ENCODE measurements around the gene SPDYE17. TPM values are rescaled to one million over a fixed set of nuclear protein-coding genes. Genes with fewer than 3 reads are reported as not detected.
"Not testable (repeated sequence)": the region's sequence is repeated elsewhere in the genome, so short reads cannot be mapped to it uniquely, and the experiment has no call there.

SPDYE17 gene, protein sequence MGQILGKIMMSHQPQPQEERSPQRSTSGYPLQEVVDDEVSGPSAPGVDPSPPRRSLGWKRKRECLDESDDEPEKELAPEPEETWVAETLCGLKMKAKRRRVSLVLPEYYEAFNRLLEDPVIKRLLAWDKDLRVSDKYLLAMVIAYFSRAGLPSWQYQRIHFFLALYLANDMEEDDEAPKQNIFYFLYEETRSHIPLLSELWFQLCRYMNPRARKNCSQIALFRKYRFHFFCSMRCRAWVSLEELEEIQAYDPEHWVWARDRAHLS
- total RNA-seq (ENCODE audit: insufficient read depth, low replicate concordance), result not detected

DNA sequence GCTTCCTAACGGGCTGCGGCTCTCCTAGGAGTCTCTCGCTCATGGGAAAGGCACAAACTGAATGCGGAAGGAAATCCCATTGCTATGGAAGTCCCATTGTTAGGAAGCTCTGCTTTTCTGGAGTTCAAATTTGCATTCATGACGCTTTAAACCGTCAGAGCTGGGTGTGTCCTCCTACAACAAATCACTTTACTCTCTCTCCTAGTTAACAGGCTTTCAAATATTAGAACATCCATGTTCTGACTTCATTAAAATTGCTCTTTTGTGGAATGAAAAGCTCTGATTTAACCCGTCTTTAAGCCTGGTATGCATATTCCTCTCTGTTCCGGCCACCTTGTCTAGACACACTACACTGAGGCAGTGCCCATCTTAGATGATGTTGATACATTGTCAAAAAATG lies at the start of gene SPDYE17:
SPDYE17 (minus strand) TSS at position 101 of the 400 bp plus-strand sequence. CDS start 1,791 bp downstream, outside the sequence.
- DNase-seq (ENCODE audit: low spot score), result not testable (repeated sequence)

DNA sequence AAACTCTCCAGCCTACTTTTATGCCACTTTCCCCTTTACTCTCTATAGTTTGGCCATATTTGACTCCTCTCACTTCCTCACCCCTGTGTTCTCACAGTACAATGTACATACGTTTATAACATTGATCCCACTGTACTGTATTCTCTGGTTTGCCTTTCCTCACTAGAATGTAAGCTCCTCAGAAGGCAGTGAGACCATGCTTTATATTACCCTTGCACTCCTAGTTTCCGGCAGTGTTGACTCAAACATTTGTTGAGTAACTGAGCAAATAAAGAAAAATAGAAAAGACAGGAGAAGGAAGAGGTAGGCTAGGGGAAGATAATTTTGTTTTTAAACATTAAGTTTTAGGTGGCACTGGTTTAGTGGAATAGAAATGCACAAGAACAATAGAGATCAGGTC lies 48.1 kb upstream of the SPDYE17 start:
- DNase-seq (ENCODE audit: low spot score), result not testable (repeated sequence)

DNA sequence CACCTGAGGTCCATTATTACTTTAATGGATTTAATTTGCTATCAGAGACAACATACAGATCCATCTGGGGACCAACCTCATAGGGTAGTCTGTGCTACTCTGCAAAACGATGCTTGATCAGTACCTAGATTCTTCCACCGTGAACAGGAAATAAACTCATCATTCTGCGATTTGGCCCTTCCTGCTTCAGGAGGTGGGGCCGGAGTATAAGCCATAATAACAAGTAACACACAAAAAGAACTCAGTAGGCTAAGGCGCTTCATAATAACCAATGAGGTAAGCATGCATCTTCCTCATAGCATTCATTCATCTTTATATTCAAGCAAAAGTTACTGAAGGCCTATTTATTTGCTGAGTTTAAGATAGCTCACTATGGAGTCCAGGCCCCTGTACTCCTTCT lies 47.5 kb upstream of the SPDYE17 start:
- DNase-seq (ENCODE audit: low spot score), result not testable (repeated sequence)

DNA sequence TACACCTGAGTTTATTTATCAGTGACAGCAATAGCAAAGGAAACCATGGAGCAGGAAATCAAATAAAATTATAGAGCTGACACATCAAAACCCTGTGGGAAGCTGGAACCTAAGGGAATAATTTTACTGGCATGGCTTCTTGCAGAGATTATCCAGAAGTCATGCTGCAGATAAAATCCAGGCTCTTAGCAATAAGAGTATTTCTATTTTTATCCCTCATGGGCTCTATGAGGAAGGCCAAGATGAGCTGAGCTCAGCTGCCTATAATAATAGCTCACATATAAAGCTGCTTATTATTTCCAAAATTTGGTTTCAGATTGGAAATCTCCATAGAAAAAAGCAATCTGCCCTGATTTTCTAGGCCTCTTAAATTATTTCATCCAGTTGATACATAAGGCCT lies 47.0 kb upstream of the SPDYE17 start:
- peak; percentile 19 for DNase-seq (ENCODE audit: low spot score)

DNA sequence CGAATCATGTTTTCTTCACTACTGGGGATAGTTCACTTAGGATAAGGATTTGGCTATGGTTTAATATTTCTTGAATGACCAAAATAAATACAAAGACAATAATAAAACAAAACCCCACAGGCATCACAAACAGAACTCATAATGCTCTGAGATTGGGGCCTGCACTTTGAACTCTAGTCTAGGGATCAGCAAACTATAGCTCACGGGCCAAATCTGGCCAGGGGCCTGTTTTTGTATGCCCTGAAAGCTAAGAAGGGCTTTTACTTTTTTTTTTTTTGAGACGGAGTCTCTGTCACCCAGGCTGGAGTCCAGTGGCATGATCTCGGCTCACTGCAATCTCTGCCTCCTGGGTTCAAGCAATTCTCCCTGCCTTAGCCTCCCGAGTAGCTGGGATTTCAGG lies 44.9 kb upstream of the SPDYE17 start:
- DNase-seq (ENCODE audit: low spot score), result not testable (repeated sequence)

DNA sequence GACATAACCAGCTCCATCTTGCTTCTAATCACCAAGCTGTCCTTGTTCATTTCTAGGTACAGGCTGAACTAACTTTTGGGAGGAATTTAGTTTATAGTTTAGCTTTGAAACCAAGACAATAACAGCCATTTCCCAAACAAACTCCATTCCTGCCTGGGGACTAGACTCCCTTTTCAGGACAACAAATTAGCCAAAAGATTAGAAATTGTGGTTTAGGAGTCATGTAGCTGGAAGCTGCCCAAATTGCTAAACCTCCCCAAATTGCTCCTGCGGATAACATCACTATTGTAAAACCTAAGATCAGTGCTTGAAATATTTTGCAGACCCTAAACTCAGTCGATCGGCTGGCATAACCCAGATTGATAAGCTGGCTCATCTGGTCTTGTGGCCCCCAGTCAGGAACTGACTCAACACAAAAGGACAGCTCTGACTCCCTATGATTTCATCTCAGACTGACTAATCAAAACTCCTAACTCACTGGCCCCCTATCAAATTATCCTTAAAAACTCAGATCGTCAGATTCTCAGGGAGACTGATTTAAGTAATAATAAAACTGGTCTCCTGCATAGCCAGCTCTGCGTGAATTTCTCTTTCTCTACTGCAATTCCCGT lies 42.7 kb upstream of the SPDYE17 start:
- DNase-seq (ENCODE audit: low spot score), result not testable (repeated sequence)

DNA sequence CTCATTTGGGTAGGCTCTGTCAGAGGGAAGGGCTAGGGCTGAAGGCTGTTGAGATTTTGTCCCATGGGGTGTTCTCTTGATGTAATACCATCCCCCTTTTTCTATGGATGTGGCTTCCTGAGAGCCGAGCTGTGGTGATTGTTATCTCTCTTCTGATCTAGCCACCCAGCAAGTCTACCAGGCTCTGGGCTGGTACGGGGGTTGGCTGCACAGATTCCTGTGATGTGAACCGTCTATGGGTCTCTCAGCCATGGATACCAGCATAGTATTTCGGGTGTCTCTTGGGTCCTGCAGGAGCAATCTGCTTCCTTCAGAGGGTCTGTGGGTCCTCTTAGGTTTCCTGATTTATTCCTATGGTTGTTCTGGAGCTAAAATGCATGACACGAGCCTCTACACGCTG lies 38.9 kb upstream of the SPDYE17 start:
- DNase-seq (ENCODE audit: low spot score), result not testable (repeated sequence)

DNA sequence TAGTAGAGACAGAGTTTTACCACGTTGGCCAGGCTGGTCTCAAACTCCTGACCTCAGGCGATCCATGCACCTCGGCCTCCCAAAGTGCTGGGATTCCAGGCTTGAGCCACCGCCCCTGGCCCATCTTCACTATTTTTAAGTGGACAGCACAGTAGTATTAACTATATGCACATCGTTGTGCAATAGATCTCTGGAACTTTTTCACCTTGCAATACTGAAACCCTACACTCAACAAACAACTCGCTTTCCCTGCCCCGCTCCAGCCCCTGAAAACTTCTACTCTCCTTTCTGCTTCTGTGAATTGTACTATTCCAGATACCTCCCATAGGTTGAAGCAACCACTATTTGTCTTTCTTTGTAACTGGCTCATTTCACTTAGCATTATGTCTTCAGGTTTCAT lies 33.7 kb upstream of the SPDYE17 start:
- not testable (repeated sequence) for DNase-seq (ENCODE audit: low spot score)

DNA sequence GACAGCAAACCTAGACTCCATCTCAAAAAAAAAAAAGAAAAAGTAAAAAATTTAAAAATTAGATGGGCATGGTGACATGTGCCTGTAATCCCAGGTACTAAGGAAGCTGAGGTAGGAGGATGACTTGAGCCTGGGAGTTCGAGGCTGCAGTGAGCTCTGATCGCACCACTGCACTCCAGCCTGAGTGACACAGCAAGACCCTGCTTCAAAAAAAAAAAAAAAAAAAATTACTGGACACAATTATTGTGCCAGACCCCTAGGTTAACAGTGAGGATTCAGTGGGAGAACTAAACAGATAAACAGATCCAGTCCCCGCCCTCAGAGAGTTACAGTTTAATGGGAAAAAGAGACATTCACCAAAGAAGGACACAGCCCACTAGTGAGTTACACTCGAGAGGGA lies 31.6 kb upstream of the SPDYE17 start:
- DNase-seq (ENCODE audit: low spot score), result not testable (repeated sequence)

DNA sequence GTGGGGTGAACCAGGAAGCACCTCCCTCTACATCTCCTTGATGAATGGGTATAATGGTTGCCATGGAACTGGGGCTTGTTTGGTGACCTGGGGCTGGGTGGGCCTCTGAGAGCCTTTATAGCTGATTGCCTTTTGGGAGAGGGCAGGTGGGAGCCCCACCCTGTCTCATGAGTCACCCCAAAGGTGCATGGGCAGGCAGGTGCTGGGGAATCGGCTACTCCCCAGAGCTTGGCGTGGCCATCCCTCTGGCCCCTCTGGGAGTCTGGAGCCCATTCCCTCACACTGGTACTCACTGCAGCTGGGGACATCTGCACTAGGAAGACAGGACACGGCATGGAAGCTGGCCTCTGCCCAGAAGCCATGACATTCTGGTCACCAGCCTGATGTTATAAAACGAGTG lies 30.4 kb upstream of the SPDYE17 start, which contains the start of gene SPDYE18:
SPDYE18 (minus strand) TSS at position 2 of the 400 bp plus-strand sequence. CDS start 2,046 bp downstream, outside the sequence.
- DNase-seq (ENCODE audit: low spot score), result not testable (repeated sequence)

DNA sequence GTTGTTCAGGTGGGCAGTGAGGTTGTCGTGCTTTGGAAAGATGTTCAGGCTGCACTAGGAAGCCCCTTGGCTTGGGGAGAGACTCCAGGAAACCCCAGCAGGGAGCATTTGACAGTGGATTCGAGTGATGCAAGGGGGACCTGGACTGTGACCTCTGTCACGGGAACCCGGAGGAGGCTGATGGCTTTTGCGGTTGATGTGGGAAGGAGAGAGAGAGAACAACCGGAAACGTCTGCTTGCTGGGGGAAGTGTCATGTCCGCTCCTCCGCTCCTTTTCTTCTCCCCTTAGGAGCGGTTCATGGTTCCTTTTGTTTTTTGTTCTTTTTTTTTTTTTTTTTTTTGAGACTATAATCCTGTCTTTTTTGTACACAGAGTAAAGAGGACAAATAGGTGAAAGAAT lies 5.8 kb downstream of the SPDYE17 start:
- not testable (repeated sequence) for DNase-seq (ENCODE audit: low spot score)

DNA sequence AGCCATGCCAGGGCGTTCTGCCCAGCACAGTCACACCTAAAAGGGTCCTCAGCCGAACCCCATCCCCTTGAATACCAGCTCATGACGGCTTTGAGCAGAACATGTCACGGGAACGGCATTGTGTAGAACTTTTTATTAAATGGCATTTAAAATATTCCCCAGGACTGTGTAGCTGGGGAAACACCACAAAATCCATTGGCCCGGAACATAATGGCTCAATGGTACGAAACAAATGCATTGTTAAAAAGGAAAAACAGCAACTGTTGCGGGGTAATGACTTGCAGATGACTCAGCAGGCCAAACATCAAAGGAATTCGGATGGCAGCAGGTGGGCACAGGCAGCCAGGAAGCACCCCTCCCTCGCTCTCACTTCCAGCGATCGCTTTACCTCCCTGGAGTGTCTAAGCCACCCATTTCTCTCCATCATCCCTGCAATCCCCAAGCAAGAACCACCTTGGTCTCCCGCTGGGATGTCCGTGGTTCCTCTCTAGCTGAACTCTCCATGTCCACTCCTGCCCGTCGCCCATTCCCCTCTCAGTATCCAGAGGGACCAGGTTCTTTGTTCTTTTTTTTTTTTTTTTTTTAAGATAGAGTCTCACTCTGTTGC lies 22.0 kb downstream of the SPDYE17 start:
- not testable (repeated sequence) for DNase-seq (ENCODE audit: low spot score)

DNA sequence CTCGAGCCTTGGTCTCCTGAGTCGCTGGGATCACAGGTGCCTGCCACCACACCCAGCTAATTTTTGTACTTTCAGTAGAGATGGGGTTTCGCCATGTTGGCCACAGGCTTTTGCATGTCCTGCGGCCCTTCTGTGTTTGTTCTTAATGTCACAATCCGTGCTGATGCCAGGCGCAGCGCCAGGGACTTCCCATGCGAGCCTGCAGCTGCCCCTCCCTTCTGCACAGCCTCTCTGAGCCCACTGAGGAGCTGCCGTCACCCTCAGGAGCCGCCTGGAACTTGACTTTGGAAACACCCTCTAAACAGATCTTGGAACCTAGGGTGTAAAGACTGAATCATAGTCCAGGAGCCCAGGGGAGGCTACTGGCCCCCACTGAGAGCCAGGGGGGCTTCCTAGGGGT lies 24.2 kb downstream of the SPDYE17 start:
- not testable (repeated sequence) for DNase-seq (ENCODE audit: low spot score)

DNA sequence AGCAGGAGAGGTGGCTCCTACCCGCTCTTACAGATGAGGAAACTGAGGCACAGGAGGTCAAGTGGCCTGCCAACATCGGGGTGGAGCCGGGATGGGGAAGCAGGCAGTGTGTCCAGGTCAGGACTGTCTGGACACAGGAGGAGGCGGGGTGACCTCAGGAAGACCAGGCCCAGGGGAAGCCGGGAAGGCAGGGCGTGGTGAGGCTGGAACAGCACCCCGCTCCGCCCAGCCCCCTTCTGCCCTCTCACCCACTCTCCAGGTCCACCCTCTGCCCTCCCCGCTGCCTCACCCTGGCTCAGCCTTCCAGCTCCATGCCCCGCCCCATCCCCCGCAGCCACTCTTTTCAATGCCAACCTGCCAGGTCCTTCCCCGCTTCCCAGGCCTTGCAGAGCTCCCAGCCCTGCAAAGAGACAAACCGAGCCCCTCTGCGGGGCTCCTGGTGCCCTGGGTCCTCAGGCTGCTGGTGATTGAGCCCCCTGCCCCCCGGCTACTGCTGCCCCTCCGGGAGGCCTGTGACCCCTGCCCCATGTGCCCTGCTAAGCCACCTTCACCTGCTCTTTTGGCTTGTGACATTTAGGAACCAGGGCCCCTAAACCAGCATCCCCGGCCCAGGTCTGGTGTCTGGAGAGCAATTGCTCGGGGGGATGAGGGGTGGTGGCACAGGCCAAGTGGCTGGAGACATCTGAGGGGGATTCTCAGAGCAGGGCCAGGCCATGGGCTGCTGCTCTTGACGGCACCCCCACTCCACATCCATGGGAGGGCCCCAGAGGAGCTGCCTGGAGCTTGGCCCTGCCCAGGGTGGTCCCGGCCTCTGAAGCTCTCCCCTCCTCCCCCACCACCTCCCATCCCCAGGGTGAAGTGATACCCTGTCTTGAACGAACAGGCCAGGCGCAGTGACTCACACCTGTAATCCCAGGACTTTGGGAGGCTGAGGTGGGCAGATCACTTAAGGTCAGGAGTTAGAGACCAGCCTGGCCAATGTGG lies 25.7 kb downstream of the SPDYE17 start:
- not testable (repeated sequence) for DNase-seq (ENCODE audit: low spot score)

DNA sequence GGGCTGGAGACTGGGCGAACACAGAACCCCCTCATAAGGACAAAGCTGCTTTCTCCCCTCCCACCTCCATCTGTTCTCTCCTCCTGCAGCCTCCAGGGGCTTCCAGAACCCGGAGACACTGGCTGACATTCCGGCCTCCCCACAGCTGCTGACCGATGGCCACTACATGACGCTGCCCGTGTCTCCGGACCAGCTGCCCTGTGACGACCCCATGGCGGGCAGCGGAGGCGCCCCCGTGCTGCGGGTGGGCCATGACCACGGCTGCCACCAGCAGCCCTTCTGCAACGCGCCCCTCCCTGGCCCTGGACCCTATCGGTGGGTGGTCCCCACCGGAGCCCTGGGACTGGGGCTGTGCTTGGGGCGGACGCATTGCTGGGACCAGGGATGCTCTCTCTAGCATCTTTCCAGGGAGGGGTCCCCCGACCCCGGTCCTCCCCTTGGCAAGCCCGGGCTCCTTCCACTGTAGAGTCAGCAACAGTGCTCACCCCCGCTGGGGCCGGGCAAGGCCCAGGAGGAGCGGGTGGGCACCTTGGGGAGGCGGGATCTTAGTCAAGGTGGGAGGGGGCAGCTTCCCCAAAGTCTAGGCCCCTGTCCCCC lies 26.6 kb downstream of the SPDYE17 start:
- not testable (repeated sequence) for DNase-seq (ENCODE audit: low spot score)

DNA sequence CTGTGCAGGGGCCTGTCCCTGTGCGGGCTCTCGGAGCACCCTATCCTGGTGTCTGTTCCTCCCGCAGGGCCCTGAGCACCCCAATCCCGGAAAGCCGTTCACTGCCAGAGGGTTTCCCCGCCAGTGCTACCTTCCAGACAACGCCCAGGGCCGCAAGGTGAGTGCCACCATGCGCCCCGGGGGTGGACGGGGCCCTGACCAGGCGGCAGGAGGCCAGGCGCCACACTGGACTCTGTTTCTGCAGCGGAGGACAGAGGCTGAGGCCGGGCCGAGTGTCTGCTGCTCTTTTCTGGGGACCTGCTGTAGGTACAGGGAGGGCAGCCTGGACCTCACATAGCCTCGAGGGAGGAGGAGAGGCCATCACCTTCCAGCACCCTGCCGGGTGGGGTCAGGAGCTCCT lies 28.0 kb downstream of the SPDYE17 start:
- DNase-seq (ENCODE audit: low spot score), result not testable (repeated sequence)

DNA sequence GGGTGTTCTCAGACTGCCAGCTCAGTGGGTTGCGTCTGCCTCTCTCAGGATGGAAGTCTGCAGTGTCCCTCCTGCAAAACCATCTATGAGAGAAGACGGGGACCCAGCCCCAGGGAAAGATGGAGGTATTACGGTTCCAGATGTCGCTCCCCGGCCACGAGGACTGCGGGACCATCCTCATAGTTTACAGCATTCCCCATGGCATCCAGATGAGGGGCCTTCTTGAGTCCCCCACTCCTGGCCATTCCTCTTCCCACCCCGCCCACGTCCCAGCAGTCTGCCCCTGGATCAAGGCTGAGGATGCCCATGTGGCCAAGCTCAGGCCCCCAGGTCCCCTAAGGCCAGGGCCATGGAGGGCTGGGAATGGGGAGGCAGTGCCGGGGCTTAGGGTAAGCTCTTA lies 28.9 kb downstream of the SPDYE17 start:
- not testable (repeated sequence) for DNase-seq (ENCODE audit: low spot score)

DNA sequence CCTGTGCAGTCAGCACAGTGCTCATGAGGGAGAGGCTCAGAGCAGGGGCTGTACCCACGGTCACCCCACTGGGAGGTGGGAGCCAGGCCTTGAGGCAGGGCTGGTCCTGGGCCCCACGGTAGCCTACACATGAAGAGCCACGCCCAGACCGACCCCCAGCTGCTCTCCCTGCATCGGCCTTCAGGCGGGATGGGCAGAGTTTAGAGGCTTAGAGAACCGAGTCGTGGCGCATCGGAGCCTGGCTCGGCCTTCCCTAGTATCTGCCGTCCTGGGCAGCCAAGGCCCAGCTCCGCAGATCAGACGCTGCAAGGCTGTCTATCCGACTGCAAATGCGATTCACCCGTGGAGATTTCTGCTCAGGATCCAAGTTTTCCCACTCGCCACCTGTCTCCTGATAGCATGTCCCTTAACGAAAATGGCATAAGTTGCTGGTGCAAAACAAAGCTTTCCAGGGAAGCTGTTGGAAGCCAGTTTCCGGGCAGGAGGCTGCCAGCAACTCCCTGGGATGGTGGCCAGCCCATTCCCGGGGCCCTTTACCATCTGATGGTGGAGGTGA lies 29.4 kb downstream of the SPDYE17 start:
- DNase-seq (ENCODE audit: low spot score), result not testable (repeated sequence)

DNA sequence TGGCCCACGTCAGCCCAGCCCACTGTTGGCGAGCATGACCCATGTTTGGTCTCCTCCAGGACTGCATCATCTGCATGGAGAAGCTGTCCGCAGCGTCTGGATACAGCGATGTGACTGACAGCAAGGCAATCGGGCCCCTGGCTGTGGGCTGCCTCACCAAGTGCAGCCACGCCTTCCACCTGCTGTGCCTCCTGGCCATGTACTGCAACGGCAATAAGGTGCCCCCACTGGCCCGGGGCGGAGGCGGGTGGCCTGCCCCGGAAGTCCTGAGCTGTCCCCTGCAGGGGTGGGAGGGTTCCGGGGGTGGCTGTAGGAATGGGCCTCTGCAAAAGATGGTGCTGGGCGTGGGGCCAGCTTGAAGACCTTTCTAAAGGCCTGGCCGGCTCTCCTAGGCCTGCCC lies 30.1 kb downstream of the SPDYE17 start:
- DNase-seq (ENCODE audit: low spot score), result not testable (repeated sequence)

DNA sequence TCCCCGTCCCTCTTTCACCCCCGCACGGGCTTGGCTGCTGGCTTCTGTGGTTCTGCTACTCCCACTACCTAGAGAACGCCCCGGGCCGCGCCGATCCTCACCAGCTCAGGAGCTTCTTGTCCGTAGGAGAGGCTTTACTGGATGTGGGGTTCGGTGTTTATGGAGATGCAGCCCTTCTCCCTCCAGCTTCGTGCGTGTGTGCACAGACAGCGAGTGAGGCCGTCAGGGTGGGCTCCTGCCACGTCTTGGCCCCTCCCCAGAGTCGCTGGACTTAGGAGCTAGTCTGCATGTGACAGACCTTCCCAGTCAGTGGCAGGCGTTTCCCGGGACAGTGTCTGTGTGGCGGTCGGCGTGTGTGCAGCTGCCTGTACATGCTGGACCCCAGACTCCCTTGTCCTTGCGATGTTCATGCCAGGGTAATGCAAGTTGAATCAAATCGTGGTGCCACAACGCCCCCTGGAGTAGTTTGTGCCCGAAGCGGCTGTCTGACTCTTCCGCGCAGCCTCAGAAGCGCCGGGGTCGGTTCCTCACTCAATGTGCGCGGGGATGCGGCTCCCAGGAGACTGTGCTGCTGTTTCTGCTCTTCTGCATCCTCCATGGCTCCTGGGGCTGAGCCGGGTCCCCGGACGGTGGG lies 32.6 kb downstream of the SPDYE17 start:
- DNase-seq (ENCODE audit: low spot score), result not testable (repeated sequence)

Measured in umbilical cord (tissue), 2 donors.